Measurements from ENCODE around the gene CTSZ. TPM values are rescaled to one million over a fixed set of nuclear protein-coding genes. Genes with fewer than 3 reads are reported as not detected.

The CTSZ gene
- total RNA-seq, 1 donor, result 79.9 TPM

GRCh38 chr20:59002874-59003399, 4.1 kb downstream of the CTSZ start:
- H3K4me3 ChIP-seq (ENCODE audit: low read depth, low read length), result no peak overlapping the region
- DNase-seq (ENCODE audit: low read depth), result no peak
- no peak for TF ChIP-seq CTCF (IDR thresholded peaks at IDR 0.05; ENCODE audit: insufficient read depth, low read depth, low read length)

- TF ChIP-seq CTCF (IDR thresholded peaks at IDR 0.05; ENCODE audit: insufficient read depth, low read depth, low read length), result no peak
- H3K4me3 ChIP-seq (ENCODE audit: low read depth, low read length), result no peak overlapping the region
- DNase-seq (ENCODE audit: low read depth), result no peak
Observed at GRCh38 chr20:59002388-59002787, 4.7 kb downstream of the CTSZ start.

- DNase-seq (ENCODE audit: low read depth), result no peak
- H3K4me3 ChIP-seq (ENCODE audit: low read depth, low read length), result no peak overlapping the region
- TF ChIP-seq CTCF (IDR thresholded peaks at IDR 0.05; ENCODE audit: insufficient read depth, low read depth, low read length), result no peak
Observed at GRCh38 chr20:59001449-59002171, 5.4 kb downstream of the CTSZ start.

GRCh38 chr20:59001068-59001448, 6.0 kb downstream of the CTSZ start:
- no peak overlapping the region for H3K4me3 ChIP-seq (ENCODE audit: low read depth, low read length)
- no peak for TF ChIP-seq CTCF (IDR thresholded peaks at IDR 0.05; ENCODE audit: insufficient read depth, low read depth, low read length)
- no peak for DNase-seq (ENCODE audit: low read depth)

GRCh38 chr20:59000326-59000725, 6.7 kb downstream of the CTSZ start:
- no peak for DNase-seq (ENCODE audit: low read depth)
- TF ChIP-seq CTCF (IDR thresholded peaks at IDR 0.05; ENCODE audit: insufficient read depth, low read depth, low read length), result no peak
- H3K4me3 ChIP-seq (ENCODE audit: low read depth, low read length), result no peak overlapping the region

- no peak for TF ChIP-seq CTCF (IDR thresholded peaks at IDR 0.05; ENCODE audit: insufficient read depth, low read depth, low read length)
- DNase-seq (ENCODE audit: low read depth), result no peak
- H3K4me3 ChIP-seq (ENCODE audit: low read depth, low read length), result no peak overlapping the region
Observed at GRCh38 chr20:58998656-58999055, 8.4 kb downstream of the CTSZ start.

Data from fibroblast of villous mesenchyme (primary cell).